Stimulated activated CD8-positive, alpha-beta memory T cell treated with anti-CD3 and anti-CD28 coated beads, Interleukin-12 subunit alpha, Interleukin-12 subunit beta, amount 100 ng/mL, for 24 hours (primary cell): ENCODE measurements around the gene TMPRSS2.
A peak's percentile ranks its signal among the peaks of the same experiment; 100 is the strongest.
"Not testable (repeated sequence)": the region's sequence is repeated elsewhere in the genome, so short reads cannot be mapped to it uniquely, and the experiment has no call there.

ENCODE experiments used
- DNase-seq: peaks from one replicate; pipeline ENCODE4 v3.0.0-alpha.2; 2020; ENCODE audit errors: extremely low read depth

Gene TMPRSS2

GRCh38 chr21:41426676-41427404 is 81.1 kb downstream of the TMPRSS2 start:
- DNase-seq: no peak

GRCh38 chr21:41425954-41426675 is 81.8 kb downstream of the TMPRSS2 start, which contains the start of gene MX1:
TSS of gene MX1 (plus strand) at chr21:41426239. CDS start at chr21:41432071, 5,832 bp downstream.
- peak; percentile 60 for DNase-seq

- no peak for DNase-seq
Measured at GRCh38 chr21:41425588-41425953, 82.4 kb downstream of the TMPRSS2 start.

- DNase-seq: not testable (repeated sequence)
Measured at GRCh38 chr21:41423305-41423636, 84.7 kb downstream of the TMPRSS2 start.

- DNase-seq: no peak
Measured at GRCh38 chr21:41422546-41423304, 85.2 kb downstream of the TMPRSS2 start.

- not testable (repeated sequence) for DNase-seq
Measured at GRCh38 chr21:41420998-41421397, 87.0 kb downstream of the TMPRSS2 start.

GRCh38 chr21:41419921-41420862 is 87.8 kb downstream of the TMPRSS2 start:
- DNase-seq: no peak

- DNase-seq: no peak
Measured at GRCh38 chr21:41418956-41419680, 88.8 kb downstream of the TMPRSS2 start.

- no peak for DNase-seq
Measured at GRCh38 chr21:41418393-41418792, 89.6 kb downstream of the TMPRSS2 start.

- DNase-seq: not testable (repeated sequence)
Measured at GRCh38 chr21:41417505-41417904, 90.5 kb downstream of the TMPRSS2 start.
